HK-2 (cell line): ENCODE data around the gene OR4F6.
A peak's percentile ranks its signal among the peaks of the same experiment; 100 is the strongest.

ENCODE experiments used
- DNase-seq: peaks from one replicate; pipeline ENCODE4 v3.0.0-alpha.2; 2018; ENCODE audit not compliant: unreplicated experiment

OR4F6 gene

DNA sequence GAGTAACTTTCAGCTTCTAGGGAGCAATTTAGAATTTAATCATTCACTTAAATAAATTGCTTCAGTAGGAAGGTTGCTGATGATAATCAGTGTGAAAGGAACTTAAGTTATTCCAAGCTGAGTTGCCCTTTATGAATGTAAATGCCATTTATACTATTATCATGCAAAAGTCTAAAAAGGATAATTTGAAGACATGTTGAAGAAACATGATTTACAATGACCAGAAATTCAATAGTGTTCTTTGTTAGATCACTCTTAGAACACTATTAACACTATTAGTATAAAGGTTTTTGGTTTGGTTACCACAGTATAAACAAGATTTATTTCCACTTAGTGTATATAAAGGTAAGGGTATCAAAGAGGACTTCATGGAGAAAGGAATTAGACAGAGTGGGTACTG is 1.6 kb downstream of the OR4F6 start:
- DNase-seq = no peak

DNA sequence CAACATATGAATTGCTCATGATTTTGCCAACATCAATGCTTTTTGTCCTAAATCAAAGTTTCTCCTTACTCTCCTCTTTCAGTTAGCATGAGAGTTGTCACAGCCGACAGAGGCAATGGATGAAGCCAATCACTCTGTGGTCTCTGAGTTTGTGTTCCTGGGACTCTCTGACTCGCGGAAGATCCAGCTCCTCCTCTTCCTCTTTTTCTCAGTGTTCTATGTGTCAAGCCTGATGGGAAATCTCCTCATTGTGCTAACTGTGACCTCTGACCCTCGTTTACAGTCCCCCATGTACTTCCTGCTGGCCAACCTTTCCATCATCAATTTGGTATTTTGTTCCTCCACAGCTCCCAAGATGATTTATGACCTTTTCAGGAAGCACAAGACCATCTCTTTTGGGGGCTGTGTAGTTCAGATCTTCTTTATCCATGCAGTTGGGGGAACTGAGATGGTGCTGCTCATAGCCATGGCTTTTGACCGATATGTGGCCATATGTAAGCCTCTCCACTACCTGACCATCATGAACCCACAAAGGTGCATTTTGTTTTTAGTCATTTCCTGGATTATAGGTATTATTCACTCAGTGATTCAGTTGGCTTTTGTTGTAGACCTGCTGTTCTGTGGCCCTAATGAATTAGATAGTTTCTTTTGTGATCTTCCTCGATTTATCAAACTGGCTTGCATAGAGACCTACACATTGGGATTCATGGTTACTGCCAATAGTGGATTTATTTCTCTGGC is 2.5 kb downstream of the OR4F6 start:
- DNase-seq = no peak

DNA sequence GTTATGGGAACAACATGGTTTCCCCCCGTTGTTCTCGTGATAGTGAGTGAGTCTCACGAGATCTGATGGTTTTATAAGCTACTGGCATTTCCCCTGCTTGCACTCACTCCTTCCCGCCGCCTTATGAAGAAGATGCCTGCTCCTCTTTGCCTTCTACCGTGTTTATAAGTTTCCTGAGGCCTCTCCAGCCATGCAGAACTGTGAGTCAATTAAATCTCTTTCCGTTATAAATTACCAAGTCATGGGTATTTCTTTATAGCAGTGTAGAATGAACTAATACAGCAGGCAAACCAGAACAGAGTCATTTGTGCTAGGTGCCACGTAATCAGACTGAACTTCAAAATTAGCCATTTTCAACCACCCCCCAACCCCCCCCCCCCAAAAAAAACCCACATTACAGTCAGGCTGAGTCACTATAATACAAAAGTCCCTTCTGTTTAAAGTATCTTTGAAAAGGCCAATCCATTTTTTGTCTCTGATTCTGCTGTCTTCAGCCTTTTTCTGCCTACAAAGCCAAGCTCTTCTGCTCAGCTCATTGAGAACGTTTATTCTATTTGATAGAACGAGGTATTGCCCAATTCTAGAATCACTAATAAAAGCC is 4.1 kb downstream of the OR4F6 start:
- DNase-seq = peak; percentile 59

DNA sequence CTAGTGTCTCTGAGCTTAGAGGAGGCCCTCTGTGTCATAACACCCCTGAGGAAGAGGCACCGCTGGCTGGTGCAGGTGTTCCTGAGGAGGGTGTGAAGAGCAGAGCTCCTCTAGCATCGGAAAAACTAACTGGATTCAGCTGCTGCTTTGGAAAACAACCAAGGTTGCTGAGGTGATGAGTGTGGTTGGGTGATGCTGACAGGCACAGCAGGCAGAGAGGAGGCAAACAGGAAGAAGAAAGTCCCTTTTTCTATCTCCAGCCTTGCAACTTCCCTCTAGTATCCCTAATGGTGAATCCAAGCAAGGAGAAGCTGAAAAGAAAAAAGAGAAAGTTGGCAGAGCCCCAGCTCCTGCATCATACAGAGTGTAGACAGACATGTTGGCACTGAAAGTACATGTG is 4.9 kb downstream of the OR4F6 start:
- DNase-seq = peak; percentile 28

DNA sequence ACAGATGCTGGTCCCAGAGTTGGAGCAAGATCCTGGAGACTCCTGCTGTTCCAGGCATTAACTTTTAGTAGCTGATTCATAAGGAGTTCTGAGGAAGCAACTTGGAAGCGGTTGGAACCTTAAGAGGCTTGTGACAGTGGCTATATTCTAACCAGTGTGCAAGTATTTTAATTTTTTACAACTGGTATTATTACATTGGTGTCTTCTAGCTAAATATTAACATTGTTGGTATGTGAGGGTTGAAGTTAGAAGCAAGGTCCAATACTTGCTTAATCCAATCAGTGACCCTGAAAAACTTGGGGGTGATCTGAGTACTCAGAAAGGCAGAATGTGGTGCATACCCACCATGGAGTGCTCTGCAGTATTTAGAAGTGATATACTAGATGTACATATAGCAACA is 7.1 kb downstream of the OR4F6 start:
- no peak for DNase-seq

DNA sequence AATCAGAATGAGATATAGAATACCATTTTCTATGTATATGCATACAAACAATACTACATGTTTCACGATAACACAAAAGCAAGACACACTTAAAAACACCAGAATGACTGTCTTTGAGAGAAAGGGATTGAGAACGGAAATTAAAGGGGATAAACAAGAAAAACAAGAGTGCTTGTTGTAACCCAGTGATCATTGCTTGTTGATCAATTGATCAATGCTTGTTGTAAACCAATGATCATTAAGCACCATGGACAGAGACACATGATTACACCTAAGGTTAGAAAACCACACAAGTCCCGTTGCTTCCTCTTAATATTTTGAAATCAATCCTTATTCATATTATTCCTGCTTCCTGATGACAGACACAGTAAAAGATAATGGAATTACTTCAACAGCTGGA is 7.6 kb downstream of the OR4F6 start:
- DNase-seq = no peak

DNA sequence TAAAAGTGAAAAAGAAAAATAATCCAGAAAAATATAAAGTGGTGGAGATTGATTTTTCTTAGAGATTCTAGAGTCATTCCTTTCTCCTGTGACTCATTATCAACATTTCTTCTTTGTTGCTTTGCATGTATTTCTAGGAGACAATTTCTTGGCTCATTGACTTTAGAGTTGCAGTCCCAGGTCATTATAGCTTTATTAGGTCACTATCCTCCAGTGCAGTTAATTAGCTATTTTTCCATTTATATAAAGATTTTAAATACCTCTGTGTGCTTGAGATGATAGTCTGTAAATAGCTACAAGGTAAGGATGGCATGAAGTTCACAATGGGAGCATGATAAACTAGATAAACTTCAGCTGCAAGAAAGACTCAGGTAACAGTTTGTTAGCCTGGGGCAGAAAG is 8.6 kb downstream of the OR4F6 start, which contains the start of gene OR4F15:
TSS of gene OR4F15 (plus strand) at position 301 of the 400 bp plus-strand sequence. CDS start 5,985 bp downstream, outside the sequence.
- no peak for DNase-seq

DNA sequence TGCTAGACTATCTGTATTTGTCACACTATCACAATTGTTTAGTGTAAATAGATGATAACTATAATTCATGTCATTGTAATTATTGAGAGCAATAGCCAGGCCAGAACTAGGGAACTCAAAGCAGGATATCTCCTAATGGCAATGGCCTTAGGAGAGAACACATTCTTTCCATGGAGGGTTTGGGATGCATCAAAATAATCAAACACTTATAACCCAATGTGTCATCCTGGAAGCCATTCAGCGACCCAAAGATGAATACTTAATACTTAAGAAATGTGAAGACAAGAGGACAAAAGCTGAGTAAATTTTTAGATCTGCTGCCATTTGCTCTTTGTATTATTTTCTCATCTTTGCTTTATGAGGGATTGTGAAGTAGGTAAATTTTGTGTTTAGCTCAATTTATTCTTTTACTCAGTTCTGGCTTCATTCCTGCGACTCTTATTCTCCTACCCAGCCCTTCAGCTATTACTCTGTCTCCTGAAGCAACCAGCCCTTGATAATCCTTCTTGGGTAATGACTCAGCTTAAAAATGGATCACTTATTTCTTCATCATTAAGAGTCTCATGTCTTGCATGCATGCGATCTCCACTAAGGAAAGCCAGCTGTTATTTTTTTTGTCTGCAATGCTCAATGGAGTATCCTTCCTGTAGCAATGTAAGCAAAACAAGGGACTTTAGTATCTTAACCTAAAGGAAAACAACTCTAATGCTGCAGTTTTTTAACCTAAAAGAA is 10.7 kb downstream of the OR4F6 start:
- no peak for DNase-seq

DNA sequence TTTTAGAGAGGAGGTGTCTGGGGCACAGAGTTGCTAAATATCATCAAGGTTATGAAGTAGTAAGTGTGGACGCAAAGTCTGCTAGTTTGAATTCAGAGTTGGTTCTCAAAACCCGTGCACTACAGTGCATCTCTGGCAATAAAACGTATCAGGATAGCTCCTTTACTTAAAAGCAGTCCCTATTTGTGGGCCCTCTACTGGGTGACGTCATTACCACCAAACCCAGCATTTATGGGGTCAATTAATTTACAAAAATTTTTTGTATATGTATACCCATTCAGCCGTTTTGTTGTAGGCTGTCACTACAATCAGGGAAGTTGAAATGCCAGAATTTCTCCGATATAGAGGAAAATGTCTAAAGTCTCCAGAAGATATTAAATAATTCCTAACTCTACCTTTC is 17.5 kb downstream of the OR4F6 start:
- DNase-seq = no peak

DNA sequence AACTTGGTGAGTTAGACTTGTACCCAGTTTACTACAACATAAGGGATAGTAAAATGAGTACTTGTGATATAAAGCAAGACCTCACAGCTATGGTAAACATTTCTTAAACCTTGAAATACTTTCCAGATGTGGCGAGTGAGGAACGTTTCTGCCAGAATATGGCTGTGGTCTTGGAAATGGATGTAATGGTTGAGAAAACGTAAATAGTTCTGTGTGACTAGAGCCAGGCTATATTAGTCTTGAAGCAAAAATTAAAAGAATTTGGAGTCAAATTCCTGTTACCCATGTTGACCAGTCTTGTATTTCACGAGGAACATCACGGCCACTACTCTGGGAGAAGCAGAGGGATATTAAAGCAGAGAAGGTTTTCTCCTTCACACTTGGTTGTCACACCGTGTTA is 23.9 kb downstream of the OR4F6 start:
- no peak for DNase-seq

DNA sequence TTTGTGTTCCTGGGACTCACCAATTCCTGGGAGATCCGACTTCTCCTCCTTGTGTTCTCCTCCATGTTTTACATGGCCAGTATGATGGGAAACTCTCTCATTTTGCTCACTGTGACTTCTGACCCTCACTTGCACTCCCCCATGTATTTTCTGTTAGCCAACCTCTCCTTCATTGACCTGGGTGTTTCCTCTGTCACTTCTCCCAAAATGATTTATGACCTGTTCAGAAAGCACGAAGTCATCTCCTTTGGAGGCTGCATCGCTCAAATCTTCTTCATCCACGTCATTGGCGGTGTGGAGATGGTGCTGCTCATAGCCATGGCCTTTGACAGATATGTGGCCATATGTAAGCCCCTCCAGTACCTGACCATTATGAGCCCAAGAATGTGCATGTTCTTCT is 25.5 kb downstream of the OR4F6 start:
- no peak for DNase-seq

DNA sequence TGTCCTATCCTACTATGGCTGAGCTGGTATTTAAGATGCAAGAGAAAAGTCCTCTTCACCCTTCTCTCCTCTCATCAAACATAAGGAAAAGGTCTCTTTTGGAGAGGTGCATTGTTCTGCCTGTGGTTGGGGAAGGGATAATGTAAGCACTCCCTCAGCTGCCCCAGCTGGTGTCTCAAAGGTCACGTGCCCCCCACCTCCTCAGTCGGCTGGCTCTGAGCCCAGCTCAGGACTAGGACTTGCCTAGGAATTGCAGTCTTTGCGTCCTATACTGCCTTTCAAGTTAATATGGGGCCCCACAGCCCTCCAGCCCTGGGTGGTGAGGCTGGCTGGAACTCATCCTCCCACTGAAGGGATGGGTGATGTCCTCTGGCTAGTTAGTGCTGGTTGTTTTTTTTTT is 38.3 kb downstream of the OR4F6 start:
- DNase-seq = no peak

DNA sequence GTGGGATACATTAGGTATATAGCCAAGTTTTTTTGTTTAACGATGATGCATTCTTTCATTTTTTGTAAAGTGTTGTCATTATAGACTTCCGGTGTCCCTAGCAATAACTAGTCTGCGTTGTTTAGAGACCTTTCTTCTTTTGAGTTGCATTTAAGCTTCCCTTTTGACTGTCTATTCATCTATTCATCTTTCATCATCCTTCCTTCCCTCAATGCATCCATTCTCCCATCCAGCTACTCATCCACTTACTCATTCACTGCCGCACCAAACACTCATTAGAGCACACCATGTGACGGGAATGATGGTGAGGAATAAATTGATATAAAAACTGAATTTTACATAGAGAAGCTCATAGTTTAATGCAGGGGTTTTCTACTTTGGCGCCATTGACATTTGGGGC is 41.6 kb downstream of the OR4F6 start:
- no peak for DNase-seq

DNA sequence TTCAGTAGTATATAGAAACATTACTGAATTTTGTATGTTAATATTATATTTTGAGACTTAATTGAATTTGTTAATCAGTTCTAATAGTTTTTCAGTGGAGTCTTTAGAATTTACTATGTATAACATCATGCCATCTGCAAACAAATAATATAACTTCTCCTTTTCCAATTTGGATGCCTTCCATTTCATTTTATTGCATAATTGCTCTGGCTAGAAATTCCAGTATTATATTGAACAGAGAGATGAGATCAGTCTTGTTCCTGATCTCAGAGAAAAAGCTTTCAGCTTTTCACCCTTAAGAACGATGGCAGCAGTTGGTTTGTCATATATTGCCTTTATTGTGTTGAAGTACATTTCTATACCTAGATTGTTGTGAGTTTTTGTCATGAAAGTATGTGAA is 49.0 kb downstream of the OR4F6 start:
- DNase-seq = no peak
